B cell (primary cell): Measurements from ENCODE around the gene LILRA6.

ENCODE experiments used
- EZH2 ChIP-seq: IDR thresholded peaks from 2 replicates; pipeline ENCODE4 v1.6.1; 2012; ENCODE audit warnings: borderline replicate concordance, low read depth, mild to moderate bottlenecking, moderate library complexity, low read length; ENCODE audit not compliant: insufficient read depth, poor library complexity, severe bottlenecking
- TF ChIP-seq, protein P1 (sequence below): fragments of 200-600 bp; IDR thresholded peaks from one replicate; pipeline ENCODE4 v1.8.0; 2022; ENCODE audit warnings: antibody characterized with exemption, mild to moderate bottlenecking

DNA sequence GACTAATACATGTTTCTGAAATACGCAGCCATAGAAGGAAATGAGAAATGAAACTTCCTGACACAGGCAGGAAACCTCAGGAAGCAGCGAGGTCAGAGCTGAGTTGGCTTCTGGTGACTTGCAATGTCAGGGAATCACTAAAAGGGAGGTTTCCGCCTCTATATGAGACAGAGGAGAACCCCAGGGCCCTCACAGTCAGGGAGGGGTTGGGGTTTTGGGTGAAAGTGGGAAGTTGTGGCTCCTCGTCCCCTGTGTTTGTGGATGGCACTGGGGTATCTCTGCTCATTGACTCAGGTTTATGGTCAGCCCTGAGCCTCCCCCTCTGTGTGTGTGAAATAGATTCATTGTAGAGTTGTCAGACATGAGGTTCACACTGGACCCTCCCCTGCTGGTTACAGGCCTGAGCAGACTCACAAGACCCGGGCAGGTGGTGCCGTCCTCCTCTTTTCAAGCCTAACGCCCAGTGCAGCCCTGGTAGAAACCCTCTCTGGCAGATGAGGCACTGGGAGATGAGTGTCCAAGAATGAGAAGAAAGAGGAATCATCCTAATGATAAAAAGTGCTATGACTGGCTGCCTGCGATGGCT, 5.5 kb upstream of the LILRA6 start:
- TF ChIP-seq EZH2: no peak
- TF ChIP-seq, protein P1, sequence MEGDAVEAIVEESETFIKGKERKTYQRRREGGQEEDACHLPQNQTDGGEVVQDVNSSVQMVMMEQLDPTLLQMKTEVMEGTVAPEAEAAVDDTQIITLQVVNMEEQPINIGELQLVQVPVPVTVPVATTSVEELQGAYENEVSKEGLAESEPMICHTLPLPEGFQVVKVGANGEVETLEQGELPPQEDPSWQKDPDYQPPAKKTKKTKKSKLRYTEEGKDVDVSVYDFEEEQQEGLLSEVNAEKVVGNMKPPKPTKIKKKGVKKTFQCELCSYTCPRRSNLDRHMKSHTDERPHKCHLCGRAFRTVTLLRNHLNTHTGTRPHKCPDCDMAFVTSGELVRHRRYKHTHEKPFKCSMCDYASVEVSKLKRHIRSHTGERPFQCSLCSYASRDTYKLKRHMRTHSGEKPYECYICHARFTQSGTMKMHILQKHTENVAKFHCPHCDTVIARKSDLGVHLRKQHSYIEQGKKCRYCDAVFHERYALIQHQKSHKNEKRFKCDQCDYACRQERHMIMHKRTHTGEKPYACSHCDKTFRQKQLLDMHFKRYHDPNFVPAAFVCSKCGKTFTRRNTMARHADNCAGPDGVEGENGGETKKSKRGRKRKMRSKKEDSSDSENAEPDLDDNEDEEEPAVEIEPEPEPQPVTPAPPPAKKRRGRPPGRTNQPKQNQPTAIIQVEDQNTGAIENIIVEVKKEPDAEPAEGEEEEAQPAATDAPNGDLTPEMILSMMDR: no peak
